T1000 (cell line): Measurements from ENCODE around the gene SLC5A10.
"Not testable (repeated sequence)": the region's sequence is repeated elsewhere in the genome, so short reads cannot be mapped to it uniquely, and the experiment has no call there.

ENCODE experiments used
- DNase-seq: peaks from one replicate; lab custom pipeline; 2025; ENCODE audit warnings: mixed read lengths; lab: John Stamatoyannopoulos, UW

Gene SLC5A10

GRCh38 chr17:19040350-19040749 lies 88.4 kb downstream of the SLC5A10 start:
- DNase-seq: not testable (repeated sequence)

GRCh38 chr17:19041871-19042270 lies 89.9 kb downstream of the SLC5A10 start:
- DNase-seq: not testable (repeated sequence)

- not testable (repeated sequence) for DNase-seq
Measured at GRCh38 chr17:19042369-19042768, 90.4 kb downstream of the SLC5A10 start.

- not testable (repeated sequence) for DNase-seq
Measured at GRCh38 chr17:19043032-19043431, 91.1 kb downstream of the SLC5A10 start.

GRCh38 chr17:19044643-19045042 lies 92.7 kb downstream of the SLC5A10 start:
- not testable (repeated sequence) for DNase-seq

GRCh38 chr17:19046782-19047375 lies 94.9 kb downstream of the SLC5A10 start, which contains the start of gene GRAP:
Gene GRAP (minus strand): TSS chr17:19046957. CDS start chr17:19046926, 31 bp downstream.
- not testable (repeated sequence) for DNase-seq

- not testable (repeated sequence) for DNase-seq
Measured at GRCh38 chr17:19047510-19047909, 95.5 kb downstream of the SLC5A10 start.

- not testable (repeated sequence) for DNase-seq
Measured at GRCh38 chr17:19048826-19049225, 96.9 kb downstream of the SLC5A10 start.

GRCh38 chr17:19055447-19055846 lies 103.5 kb downstream of the SLC5A10 start:
- not testable (repeated sequence) for DNase-seq

- DNase-seq: not testable (repeated sequence)
Measured at GRCh38 chr17:19062009-19062717, 110.2 kb downstream of the SLC5A10 start.

- DNase-seq: not testable (repeated sequence)
Measured at GRCh38 chr17:19062718-19063325, 110.9 kb downstream of the SLC5A10 start.

- DNase-seq: not testable (repeated sequence)
Measured at GRCh38 chr17:19063326-19063956, 111.5 kb downstream of the SLC5A10 start.

GRCh38 chr17:19064378-19064777 lies 112.4 kb downstream of the SLC5A10 start:
- not testable (repeated sequence) for DNase-seq

- not testable (repeated sequence) for DNase-seq
Measured at GRCh38 chr17:19070318-19071168, 118.6 kb downstream of the SLC5A10 start.
